T1000 (cell line): ENCODE results near the gene CFAP100.

Source experiments
- DNase-seq: peaks from one replicate; lab custom pipeline; 2025; ENCODE audit warnings: mixed read lengths; lab: John Stamatoyannopoulos, UW

The CFAP100 gene

DNA sequence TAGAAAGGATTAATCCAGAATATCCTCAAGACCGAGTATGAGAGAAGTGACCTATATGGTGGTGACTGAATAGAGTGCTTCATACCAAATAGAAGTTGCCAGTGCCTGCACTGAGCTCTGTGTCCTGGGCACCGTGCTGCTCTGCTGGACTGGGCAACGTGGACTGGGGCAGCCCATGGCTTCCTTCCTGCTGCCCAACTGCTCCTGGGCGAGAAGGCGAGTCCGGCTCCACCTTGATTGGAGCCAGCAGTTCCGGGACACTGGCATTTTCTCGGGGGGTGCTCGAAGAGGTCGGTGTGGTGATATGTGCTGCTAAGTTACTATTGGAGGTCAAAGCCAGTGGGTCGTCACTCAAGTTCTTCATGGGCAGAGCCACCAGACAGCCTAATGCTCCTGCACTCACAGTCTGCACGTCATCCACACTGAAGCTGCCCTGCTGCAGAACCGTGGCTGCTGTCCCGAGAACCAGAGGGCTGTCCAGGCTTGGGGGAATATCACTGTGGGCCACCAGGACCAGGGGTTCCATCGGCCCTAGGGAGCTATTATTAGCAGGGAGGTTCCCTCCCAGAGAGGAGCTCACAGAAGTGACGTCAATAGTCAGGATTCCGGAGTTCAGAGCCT lies 66.9 kb downstream of the CFAP100 start:
- DNase-seq, result no peak

DNA sequence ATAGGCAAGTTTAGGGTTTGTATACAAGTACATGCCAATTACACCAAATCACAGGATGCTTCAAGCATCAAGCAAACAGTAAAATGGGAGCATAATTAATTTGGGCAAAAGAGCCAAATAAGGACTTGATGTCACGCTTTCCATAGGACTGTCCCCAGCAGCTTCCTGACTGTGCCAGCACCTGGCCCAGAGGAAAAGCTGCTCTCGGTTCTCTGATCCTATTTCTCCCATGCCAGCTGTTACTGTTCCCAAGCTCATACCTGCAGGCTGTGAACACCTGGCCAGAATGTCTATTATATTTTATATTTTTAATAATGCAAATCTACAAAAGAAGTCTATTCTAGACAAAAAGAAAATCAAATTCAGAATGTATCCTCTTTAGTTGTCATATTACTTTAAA lies 68.8 kb downstream of the CFAP100 start:
- no peak for DNase-seq

DNA sequence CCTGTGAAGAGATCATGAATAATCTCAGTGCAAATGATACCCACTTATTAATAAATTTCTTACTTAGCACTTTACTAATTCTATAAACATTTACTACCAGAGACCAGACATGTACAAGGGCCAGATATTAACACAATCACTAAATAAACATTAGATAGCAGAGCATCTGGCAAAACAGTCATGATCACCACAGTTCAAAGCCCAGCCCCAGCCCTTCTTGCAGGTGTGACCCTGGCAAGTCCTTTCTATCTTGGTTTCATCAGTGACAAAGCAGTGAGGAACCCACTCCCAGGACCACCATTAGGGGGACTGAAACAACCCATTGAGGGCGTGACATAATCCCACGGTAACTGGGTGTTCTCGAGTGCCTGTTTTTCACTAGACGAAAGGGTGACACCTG lies 69.4 kb downstream of the CFAP100 start:
- no peak for DNase-seq

DNA sequence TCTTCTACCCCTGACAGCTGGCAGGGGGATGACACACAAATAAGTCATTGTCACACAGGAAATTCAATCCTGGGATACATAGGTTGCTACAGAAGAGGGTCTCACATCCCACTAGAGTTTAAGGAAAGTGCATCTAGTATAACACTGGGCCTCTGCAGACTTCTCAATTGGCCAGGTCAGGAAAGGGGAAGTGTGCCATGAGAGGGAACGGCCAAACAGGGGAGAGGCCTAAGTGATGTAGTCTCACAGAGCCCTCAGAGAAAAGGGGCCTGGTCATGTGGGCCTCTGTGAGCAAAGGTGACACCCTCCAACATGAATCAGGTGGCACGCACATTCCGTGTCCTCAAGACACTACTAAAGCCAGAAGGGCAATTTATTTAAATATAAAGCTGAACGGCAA lies 69.8 kb downstream of the CFAP100 start:
- DNase-seq, result no peak

DNA sequence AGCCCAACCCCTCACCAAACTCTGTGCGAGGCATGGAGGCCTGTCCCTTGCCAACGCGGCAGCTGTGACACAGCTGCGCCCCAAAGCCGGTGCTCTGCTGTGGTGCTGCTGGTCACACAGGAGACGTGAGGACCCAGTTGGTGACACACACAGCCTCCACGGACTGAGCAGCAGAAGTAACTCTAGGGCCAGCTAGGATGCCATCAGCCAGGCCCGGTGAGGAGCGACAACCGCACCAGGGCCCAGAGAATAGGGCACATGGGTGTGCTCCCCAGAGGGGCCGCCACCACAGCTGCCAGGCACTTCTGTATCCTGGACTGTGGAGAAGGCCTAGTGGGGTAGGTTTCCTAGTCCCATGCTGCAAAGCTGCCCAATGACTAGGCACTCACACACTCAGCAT lies 70.3 kb downstream of the CFAP100 start:
- DNase-seq, result no peak

DNA sequence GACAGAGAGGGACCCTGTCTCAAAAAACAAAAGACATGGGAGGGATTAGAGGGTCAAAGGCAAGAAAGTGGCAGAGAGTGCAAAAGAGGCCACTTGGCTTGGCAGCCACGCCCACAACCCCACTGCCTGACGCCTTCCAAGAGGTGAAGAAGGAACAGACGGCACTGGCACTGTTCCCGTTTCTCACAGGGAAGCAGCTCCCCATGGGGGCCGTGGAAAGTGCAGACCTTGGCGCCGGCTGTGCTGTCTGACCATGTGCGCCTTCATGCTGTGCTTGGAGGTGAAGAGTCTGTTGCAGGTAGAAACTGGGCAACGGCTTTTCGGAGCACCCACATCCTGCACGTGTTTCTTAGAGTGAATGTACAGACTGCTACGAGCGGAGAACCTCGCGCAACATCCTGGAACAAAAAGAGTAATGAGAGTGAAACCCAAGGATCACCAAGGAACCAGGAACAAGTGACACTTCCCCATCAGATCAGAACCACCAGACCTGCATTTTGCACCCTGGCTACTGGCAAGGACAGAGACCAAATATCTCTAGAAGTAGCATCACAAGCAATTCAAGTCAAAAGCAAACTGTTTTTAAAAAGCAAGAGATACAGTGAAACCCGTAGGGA lies 71.3 kb downstream of the CFAP100 start:
- no peak for DNase-seq

DNA sequence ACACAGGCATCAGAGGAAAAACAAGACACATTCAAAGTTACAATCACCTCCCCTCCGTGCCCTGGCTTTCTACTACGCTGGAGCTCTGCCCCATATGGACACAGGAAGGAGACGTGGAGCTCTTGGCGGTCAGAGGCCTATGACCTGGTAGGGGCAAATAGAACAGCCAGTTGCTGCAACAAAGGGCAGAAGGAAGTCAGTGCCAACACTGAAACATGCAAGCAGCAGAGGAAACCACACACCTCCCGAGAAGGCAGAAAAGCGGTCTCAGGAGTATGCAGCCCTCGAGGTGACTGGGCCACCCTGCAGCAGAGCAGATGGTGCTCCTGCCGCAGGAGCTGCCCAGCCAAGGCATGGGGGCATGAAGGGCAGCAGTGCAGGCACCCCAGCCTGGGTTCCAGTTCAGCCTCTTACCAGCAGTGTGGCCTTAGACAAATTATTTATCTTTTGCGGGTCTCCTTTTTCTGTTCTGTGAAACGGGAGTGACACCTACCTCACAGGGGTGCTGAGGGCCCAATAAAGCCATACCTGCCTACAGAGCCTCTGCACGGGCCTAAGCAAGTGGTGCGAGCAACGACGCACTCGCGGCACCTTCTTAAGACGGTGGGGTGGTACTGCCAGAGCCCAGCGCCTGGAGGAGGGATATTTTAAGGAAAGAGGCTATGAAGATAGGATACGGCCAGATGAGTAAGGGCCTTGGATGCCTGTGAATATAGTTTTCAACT lies 72.3 kb downstream of the CFAP100 start:
- no peak for DNase-seq

DNA sequence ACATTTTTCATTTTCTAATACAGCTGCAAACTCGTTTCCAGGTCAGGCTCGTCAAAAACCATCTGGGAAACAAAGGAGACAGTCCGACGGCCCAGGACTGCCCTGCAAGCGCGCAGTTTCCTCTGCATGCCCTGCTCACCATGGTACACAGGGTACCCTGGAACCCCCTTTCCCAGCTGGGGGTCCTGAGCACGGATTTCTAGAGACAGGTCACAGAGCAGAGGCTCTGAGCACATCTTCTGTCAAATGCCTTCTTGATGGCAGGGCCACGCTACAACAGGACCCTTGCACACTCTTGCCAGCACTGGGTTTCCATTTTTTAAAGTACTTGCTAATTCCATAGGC lies 72.9 kb downstream of the CFAP100 start:
- DNase-seq, result no peak

DNA sequence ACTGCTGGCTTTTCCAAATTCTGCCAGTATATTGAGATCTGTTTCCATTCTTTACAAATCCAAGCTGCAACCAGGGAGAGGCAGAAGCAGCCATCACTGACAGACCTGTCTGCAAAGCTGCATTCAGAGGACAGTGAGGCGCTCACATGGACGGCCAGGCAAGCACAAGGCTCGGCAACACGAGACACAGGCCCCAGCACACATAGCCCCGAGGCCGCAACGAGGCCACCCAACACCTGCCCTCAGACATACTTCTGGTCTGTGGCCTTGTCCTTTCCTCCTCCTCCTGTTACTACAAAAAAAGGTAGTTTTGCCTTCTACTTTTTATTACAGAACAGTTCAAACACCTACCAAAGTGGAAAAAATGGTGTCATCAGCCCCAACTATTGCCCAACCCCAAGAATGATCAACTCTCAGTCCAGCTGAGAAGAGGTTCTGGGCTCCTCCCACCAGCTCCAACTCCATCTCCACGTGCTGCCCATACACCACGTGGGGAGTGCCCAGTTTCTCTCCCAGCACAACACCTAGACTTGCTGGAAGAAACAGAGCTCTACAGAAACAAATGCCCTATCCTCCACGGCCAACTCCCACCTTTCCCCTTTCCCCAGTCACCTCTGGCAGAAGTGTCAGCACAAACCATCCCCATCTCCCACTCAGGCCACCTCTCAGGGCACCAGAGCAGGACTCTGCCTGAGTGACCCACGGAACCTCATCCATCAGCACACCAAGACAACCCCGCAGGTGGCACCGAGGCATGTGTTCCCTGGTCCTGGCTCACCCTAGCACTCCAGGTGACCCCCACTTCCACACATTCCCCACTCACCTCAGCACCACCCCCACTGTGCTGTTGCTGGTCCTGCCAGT lies 73.6 kb downstream of the CFAP100 start:
- no peak for DNase-seq

DNA sequence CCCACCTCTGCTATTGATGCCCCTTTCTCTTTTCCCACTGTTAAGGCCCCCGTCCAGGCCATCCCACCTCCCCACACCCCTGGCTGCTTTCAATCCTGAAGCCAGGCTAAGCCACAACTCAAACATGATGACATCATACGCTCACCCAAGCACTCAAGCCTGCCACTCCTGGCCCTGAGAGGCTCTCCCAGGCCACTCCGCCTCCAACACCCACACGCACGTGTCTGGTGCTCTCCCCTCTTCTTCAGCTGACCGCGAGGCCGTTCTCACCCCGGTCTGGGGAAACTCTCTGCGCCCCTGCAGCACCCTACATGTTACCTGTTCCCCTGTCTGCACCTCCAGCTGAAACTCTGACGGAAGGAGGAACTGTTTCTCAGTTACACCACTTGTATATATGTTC lies 74.8 kb downstream of the CFAP100 start:
- no peak for DNase-seq

DNA sequence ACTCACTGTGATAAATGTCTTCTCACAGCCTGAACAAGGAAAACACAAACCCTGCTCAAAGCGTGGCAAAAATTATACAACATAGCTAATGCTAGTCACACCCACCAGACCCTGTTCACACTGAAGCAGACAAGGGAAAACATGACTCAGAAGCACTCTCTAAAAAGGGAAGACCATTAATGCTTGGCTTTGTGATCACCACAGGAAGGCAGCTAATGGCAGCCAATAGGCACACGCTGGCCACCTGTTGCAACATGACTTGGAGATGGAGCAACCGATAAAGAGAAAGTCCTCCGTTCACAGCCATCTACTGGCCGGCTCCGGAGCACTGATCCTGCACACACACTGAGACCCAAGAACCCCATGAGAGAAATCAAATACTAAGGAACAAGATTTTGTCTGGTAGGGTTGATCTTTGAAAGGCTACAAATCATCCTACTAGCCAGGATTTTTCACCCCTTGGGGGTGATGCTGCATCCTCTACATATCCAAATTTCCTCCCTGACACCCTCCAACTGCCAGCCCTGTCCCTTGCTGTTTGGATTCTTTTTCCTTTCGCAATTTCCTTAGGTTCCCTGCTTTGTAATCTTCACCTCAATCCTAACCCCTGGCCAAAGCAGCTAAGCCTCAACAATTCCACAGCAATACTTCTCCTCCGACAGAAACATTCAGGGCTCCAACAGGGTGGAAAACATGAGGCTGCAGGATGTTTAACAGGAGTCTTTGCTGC lies 77.7 kb downstream of the CFAP100 start:
- no peak for DNase-seq

DNA sequence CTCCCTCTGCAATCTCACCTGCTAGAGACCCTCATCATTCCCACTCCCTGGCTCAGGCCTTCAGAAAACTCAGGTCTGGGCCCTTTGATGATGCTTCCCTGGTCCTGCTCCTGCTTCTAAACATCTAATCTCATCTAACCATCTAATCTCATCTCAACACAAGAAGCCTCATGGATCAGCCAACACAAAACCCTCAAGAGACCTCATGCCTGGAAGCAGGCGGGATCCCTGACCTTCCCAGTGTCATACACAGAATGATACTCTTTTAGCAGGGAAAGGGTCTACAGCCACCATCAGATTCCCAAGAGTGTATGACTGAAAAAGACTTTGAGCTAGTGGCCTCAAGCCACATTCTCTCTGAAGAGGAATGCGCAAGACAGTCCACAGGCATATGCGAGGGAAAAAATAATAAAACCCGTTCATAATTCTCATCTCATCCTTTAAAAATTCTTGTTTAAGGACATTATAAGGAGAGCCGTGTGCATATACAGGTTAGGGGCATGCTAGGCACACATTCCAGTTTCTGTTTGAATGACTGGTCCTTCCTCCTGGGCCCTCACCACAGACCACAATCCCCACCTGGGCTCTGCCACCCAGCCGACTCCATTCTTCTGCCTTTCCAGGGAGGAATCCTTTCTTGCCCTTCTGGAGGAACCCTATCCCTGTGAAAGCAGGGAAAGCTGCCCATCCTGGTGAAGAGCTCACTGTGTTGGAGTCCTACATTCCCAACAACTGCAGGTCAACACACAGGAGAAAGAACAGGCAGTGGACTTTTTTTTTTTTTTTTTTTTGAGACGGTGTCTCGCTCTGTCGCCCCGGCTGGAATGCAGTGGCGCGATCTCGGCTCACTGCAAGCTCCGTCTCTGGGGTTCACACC lies 78.8 kb downstream of the CFAP100 start:
- DNase-seq, result no peak

DNA sequence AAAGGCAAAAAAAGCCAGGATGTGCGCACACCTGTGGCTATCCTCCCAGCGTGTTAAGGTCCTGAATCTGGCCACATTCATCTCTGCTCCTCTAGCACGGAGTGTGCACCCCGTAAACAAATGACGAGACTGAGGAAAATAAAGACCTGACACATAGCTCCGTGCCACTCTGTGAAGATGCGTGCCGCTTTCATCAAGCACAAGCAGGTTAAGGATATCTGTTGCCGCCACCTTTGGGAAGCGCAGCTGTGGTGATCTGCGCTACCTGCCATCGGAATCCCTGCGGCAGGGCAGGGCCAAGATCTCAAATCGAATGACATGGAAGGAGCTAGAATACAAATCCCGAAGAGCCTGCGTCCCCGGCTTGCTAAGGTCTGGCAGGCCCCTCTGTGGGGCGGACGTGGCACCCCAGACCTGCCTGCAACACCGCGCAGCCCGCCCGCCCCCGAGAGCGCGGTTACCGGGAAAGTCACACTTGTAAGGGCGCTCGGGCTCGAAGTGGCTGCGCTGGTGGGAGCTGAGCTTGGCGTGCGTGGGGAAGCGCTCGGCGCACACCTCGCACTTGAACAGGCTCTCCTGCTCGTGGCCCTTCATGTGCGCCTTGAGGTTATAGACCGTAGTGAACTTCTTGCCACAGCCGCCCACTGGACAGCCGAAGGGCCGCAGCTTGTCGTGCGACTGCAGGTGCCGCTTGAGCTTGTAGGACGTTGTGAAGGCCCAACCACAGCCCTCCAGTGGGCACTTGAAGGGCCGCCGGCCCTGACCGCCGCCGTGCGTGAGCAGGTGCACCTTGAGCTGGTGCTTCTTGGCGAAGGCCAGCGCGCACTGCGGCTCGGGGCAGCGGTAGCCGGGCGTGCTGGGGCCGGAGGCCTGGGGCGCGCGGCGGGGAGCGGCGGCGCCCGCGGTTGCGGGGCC lies 80.0 kb downstream of the CFAP100 start:
- DNase-seq, result peak; percentile 43

DNA sequence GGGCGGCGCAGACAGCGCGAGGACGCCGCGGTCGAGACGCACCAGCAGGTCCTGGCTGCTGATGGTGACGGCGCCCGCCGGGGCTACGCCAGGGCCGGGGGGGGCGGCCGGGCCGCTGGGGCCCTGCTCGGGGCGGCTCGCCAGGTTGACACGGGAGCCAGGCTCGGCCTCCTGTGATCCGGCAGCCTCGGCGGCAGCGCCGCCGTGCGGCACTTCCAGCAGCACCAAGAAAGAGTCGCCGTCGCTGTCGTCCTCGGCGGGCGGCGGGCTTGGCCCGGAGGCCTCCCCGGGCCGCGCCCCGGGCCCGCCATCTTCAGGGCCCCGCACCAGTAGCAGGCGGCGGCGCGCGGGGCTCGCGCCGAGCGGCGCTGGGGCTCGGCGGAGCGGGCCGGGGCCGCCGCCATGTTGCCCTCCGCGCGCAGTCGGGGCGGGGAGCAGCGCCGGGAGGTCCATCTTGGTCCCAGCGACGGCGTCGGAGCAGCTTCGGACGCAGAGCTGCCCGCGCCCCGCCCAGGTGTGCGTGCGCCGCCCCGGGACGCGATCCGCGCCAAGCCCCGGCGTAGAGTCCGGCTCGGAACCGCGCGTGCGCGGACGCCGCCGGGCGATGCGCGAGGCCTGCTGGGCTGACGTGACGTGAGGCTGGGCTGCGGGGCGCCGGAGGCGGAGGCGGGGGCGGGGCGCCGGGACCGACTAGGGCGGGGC lies 80.9 kb downstream of the CFAP100 start, which contains the start of gene ZXDC:
Gene ZXDC, minus strand, starts transcription at position 479 of the 702 bp plus-strand sequence. Its CDS starts 26 bp downstream, at position 453.
- peak; percentile 90 for DNase-seq

DNA sequence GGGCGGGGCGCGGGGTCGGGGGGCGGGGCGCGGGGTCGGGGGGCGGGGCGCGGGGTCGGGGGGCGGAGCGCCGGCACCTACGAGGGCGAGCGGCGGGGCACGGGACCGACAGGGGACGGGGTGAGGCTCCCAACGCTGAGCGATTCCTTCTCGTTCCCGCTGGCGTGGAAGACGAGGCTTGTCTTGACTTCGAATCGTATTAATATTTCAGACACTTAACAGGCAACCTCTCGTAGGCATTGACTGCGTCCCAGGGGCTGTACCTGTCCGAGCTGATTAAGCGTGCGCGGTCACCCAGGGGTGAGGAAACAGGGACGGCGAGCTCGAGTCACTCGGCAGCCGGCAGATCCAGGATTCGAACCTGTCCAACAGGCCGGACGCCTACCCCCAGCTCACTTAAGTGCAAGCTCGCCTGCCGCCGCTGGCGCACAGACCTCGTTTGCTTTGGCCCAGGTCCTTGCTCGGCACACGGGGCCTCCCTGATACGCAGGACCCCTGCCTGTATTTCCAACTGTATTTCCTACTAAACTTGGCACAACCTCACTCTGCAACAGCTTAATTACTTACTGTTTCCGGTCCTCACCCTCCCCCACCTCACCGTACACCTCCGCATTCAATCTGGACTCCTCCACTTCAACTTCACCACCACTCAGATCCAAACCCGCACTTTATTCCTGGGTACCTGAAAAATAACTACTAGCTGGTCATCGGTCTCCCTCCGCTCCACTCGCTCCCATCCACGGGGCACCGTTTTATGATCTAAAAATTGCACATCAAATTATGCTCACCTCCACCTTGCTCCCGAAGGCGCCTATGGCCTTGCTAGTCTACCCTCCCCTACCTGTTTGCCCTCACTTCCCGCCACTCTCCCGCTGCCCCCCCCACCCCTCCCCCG lies 81.7 kb downstream of the CFAP100 start:
- no peak for DNase-seq

DNA sequence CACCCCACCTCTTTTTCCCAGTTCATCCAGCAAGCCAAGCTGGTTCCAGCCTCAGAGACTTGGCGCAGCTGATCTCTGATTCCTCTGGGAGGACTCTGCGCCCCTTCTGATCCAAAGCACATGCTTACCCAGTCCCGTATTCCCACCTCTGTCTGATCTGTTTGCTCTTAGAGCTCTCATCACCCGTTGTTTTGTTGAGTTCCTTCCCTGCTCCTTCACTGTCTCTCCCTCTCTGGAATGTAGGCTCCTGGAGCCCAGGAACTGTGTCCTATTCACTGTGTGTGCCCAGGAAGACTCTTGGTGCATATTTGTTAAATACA lies 82.3 kb downstream of the CFAP100 start:
- no peak for DNase-seq

DNA sequence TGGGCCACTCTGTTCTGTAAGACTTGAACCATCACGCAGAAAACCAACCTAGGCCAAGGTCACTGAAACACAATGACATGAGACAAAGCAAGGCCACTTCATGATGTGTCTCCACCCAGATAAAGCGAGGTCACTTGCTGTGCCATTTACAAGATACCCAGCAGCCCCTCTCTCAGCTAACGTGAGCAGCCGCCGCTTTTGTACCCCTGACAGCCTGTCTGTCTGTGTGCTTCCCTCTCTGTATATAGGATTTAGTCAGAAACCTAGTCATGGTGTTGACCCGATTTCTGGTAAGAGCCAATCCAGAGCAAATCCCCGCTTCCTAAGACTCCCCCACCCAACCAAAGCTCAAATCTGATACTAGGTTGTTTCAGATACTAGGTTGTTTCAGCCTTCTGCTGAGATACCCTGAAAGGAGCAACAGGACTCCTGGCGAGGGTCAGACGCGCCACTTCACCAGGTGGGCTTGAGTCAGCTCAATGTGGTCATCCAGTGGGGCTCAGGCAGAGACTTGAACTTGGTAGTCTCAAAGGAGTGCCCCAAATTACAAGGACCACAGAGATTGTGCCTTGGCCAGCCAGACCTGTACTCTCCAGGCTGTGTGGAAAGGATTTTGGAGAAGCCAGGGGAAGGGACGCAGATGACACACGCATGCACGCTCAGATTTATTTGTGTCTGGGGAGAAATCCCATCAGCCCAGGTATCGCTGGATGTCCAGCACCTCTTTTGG lies 84.0 kb downstream of the CFAP100 start:
- no peak for DNase-seq

DNA sequence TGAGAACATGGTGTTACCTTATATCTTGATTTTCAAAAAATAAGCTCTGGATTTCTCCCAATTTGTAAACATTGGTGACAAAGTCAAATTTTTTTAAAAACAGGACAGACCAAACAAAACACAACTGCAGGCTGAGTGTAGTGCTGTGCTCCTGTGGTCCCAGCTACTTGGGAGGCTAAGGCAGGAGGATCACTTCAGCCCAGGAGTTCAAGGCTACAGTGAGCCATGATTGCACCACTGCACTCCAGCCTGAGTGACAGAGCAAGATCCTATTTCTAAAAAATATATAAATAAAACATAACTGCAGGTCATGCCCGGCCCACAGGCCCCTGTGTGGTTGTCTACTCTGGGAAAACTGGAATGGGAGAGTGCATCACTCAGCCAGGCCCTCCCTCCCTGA lies 84.9 kb downstream of the CFAP100 start:
- DNase-seq, result no peak
